ENCODE measurements around the gene GABARAP. TPM values are rescaled to one million over a fixed set of nuclear protein-coding genes. Genes with fewer than 3 reads are reported as not detected.

GABARAP gene
- total and polyA plus RNA-seq, 2 of the 13 experiments (the other 11 are each of a cell fraction or from before 2014, with no cell fraction given): 161 to 310 TPM

DNA sequence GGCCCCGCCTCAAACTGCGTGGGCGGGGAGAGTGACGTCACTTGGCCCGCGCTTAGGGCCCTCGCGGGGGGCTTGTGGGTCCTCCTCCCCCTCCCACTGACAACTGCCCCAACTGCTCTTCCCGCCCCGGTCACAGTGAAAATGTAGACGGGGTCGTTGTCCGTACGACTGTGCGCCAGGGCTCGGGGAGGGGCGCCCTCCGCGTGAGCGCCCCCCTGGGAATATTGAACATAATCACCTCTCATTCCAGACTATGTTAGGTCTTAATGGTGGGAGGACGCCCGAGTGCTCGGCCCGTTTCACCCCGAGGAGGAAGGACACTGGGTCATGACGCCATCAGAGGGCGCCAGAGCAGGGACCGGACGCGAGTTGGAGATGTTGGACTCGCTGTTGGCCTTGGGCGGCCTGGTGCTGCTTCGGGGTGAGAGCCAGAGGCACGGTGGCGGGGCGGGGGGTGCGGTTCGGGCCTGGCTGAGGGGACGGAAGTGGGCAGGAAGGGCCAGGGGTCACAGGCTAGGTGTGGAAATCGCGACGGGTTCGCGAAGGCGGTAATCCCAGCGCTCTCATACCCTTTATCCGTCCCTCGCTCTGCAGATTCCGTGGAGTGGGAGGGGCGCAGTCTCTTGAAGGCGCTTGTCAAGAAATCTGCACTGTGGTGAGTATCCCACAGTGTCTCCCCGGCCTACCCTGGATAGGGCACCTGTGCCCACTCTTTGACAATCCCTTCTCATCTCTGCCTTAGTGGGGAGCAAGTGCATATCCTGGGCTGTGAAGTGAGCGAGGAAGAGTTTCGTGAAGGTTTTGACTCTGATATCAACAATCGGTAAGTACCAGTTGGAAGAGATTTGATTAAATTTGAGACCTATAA, 10.2 kb upstream of the GABARAP start, which contains the start of gene ELP5 (continued):
- TF ChIP-seq KDM5A (IDR thresholded peaks at IDR 0.05; ENCODE audit: borderline replicate concordance, low read length): peak; percentile 94
- no peak for TF ChIP-seq IKZF4 (CRISPR knock-in tag; IDR thresholded peaks at IDR 0.05; ENCODE audit: borderline replicate concordance, low read depth, not compliant biosample characterization)
- TF ChIP-seq NFKB2 (CRISPR knock-in tag; IDR thresholded peaks at IDR 0.05; ENCODE audit: borderline replicate concordance): peak; percentile 74; the same call in 1 of the 2 replicates
- peak; percentile 83 for TF ChIP-seq GABPB1 (CRISPR knock-in tag; IDR thresholded peaks at IDR 0.05)
- no peak for TF ChIP-seq RNF2 (conservative IDR thresholded peaks at IDR 0.05; ENCODE audit: low read depth)
- TF ChIP-seq ZFY (CRISPR knock-in tag; IDR thresholded peaks at IDR 0.05): peak; percentile 85
- TF ChIP-seq SETDB1 (CRISPR knock-in tag; IDR thresholded peaks at IDR 0.05; ENCODE audit: borderline replicate concordance): no peak; the same call in 1 of the 2 replicates
- TF ChIP-seq, protein P1, sequence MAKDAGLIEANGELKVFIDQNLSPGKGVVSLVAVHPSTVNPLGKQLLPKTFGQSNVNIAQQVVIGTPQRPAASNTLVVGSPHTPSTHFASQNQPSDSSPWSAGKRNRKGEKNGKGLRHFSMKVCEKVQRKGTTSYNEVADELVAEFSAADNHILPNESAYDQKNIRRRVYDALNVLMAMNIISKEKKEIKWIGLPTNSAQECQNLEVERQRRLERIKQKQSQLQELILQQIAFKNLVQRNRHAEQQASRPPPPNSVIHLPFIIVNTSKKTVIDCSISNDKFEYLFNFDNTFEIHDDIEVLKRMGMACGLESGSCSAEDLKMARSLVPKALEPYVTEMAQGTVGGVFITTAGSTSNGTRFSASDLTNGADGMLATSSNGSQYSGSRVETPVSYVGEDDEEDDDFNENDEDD (CRISPR knock-in tag; IDR thresholded peaks at IDR 0.05; ENCODE audit: borderline replicate concordance): no peak; the same call in 1 of the 2 replicates
- peak; percentile 85 for TF ChIP-seq POGZ (CRISPR knock-in tag; IDR thresholded peaks at IDR 0.05)
- TF ChIP-seq KLF6 (CRISPR knock-in tag; IDR thresholded peaks at IDR 0.05): peak; percentile 54
- peak; percentile 38; the same call in 1 of the 2 replicates for TF ChIP-seq DPF2 (CRISPR knock-in tag; IDR thresholded peaks at IDR 0.05; ENCODE audit: borderline replicate concordance, low read depth)
- peak; percentile 73; the same call in 1 of the 2 replicates for TF ChIP-seq KMT2B (CRISPR knock-in tag; IDR thresholded peaks at IDR 0.05)
- 0 out of 2 replicates have a peak, but pooled peaks have one; percentile 40 for TF ChIP-seq ZNF564 (CRISPR knock-in tag; IDR thresholded peaks at IDR 0.05)
- no peak for TF ChIP-seq WIZ (CRISPR knock-in tag; IDR thresholded peaks at IDR 0.05)
- peak; percentile 17; the same call in 1 of the 2 replicates for TF ChIP-seq TP53 (CRISPR knock-in tag; conservative IDR thresholded peaks at IDR 0.05)
- TF ChIP-seq CHD2 (IDR thresholded peaks at IDR 0.05; ENCODE audit: low read depth, low read length): 0 out of 2 replicates have a peak, but pooled peaks have one; percentile 11
- TF ChIP-seq, protein P2, sequence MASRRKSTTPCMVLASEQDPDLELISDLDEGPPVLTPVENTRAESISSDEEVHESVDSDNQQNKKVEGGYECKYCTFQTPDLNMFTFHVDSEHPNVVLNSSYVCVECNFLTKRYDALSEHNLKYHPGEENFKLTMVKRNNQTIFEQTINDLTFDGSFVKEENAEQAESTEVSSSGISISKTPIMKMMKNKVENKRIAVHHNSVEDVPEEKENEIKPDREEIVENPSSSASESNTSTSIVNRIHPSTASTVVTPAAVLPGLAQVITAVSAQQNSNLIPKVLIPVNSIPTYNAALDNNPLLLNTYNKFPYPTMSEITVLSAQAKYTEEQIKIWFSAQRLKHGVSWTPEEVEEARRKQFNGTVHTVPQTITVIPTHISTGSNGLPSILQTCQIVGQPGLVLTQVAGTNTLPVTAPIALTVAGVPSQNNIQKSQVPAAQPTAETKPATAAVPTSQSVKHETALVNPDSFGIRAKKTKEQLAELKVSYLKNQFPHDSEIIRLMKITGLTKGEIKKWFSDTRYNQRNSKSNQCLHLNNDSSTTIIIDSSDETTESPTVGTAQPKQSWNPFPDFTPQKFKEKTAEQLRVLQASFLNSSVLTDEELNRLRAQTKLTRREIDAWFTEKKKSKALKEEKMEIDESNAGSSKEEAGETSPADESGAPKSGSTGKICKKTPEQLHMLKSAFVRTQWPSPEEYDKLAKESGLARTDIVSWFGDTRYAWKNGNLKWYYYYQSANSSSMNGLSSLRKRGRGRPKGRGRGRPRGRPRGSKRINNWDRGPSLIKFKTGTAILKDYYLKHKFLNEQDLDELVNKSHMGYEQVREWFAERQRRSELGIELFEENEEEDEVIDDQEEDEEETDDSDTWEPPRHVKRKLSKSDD (CRISPR knock-in tag; IDR thresholded peaks at IDR 0.05; ENCODE audit: low read depth): peak; percentile 89
- peak; percentile 74; the same call in 1 of the 2 replicates for TF ChIP-seq ZNF205 (CRISPR knock-in tag; IDR thresholded peaks at IDR 0.05)
- TF ChIP-seq GPN1 (CRISPR knock-in tag; IDR thresholded peaks at IDR 0.05; ENCODE audit: borderline replicate concordance): no peak
- TF ChIP-seq ZEB1 (IDR thresholded peaks at IDR 0.05; ENCODE audit: insufficient replicate concordance, low read depth): peak; percentile 42
- TF ChIP-seq, protein P3, sequence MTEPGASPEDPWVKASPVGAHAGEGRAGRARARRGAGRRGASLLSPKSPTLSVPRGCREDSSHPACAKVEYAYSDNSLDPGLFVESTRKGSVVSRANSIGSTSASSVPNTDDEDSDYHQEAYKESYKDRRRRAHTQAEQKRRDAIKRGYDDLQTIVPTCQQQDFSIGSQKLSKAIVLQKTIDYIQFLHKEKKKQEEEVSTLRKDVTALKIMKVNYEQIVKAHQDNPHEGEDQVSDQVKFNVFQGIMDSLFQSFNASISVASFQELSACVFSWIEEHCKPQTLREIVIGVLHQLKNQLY (CRISPR knock-in tag; IDR thresholded peaks at IDR 0.05): no peak; the same call in 1 of the 2 replicates
- peak; percentile 55 for TF ChIP-seq TAF1 (CRISPR knock-in tag; IDR thresholded peaks at IDR 0.05)
- TF ChIP-seq CREM (IDR thresholded peaks at IDR 0.05): peak; percentile 96
- peak; percentile 83 for TF ChIP-seq CREM (CRISPR knock-in tag; IDR thresholded peaks at IDR 0.05)
